ENCODE results near the gene TNIK. TPM values are rescaled to one million over a fixed set of nuclear protein-coding genes. Genes with fewer than 3 reads are reported as not detected.

The TNIK gene
- total RNA-seq, 1 donor from 2014 or later, result 1.5 TPM

DNA sequence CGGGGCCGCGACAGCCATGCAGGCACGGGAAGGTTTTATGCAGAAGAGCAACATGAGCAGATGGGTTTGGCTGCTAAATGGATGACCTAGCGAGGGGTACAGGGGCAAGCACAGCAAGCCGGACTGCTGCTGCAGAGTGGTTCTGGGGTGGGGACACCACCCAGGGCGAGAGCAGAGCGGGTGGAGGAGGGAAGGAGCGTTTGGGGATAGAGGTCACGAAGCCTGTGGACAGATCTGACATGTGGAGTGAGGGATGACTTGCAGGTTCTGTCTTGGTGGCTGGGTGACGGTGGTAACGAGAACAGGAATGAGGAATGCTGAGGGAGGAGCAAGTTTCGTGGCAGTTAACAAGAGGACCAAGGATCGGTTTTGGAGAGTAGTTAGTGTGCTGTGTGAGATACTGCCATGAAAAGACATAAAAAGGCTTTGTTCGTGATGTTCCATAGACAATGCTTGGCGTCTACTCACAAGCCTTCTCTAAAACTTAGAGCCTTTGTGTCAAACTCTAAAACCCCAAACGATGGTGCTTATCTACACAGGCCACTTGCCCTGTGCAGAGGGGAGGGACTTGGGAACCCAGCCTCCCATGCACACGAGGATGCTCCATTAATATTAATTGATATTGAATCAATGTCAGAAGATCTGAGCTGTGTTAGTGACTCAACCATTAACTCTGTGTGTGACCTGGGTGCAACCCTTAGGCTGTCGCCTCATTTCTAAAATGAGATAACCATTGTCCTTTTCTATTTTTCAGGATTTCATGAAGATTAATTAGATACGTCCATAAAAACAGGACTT lies 301.0 kb downstream of the TNIK start:
- Mint-ChIP-seq H3K27ac (ENCODE audit: unreplicated experiment) (no peak overlapping the region), H3K27me3 (ENCODE audit: unreplicated experiment) (peaks cover 7% of the 10 kb centered on the region), H3K36me3 (ENCODE audit: unreplicated experiment) (peaks cover 6% of the 10 kb centered on the region), H3K4me1 (ENCODE audit: low read depth, unreplicated experiment) (peaks cover 9% of the 10 kb centered on the region), H3K4me3 (ENCODE audit: unreplicated experiment) (no peak overlapping the region), H3K9me3 (ENCODE audit: unreplicated experiment) (peaks cover 1% of the 10 kb centered on the region)
- TF ChIP-seq CTCF (IDR thresholded peaks at IDR 0.05; ENCODE audit: partially characterized antibody, unreplicated experiment), result no peak
- no peak for DNase-seq

DNA sequence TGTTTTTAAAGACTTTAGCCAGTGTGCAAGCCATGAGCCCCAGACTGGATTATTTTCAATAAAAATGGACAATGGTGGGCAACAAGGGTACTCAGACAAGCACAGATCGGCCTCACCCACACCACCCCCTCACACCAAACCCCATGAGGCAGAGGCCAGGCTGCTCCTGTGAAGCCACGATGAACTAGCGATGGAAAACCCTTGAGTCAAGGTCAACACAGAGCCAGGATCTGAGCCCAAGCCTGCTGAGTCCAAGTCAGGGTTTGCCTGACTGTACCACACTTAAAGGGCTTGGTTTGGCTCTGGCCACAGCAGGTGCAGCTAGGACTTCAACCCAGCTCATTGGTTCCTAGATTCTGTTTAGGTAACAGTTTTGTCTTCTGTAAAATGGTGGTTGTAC lies 302.2 kb downstream of the TNIK start:
- peaks cover 1% of the 10 kb centered on the region for H3K9me3 Mint-ChIP-seq (ENCODE audit: unreplicated experiment)

DNA sequence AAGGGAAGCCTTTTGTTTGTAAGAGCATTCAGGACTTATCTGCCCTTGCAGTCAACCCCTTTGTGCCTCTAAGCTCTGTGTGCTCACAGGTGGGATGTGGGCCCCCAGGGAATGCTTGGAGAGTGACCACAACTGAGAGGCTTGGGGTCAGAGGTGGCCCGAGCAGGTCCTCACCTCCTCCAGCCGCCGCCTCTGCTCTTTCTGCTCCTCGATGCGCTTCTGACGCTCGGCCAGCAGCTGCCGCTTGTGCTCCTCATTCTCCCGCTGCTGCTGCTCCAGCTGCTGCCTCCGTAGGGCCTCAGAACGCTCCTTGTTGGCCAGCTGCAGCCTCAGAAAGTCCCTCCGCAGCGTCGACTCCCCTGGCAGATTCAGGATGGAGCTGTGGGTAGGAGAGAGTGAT lies 302.9 kb downstream of the TNIK start:
- no peak for TF ChIP-seq CTCF (IDR thresholded peaks at IDR 0.05; ENCODE audit: partially characterized antibody, unreplicated experiment)
- DNase-seq, result no peak
- H3K27me3 Mint-ChIP-seq (ENCODE audit: unreplicated experiment), result peaks cover 9% of the 10 kb centered on the region
- peaks cover 9% of the 10 kb centered on the region for H3K4me1 Mint-ChIP-seq (ENCODE audit: low read depth, unreplicated experiment)
- H3K27ac Mint-ChIP-seq (ENCODE audit: unreplicated experiment), result no peak overlapping the region
- peaks cover 2% of the 10 kb centered on the region for H3K9me3 Mint-ChIP-seq (ENCODE audit: unreplicated experiment)
- peaks cover 6% of the 10 kb centered on the region for H3K36me3 Mint-ChIP-seq (ENCODE audit: unreplicated experiment)
- no peak overlapping the region for H3K4me3 Mint-ChIP-seq (ENCODE audit: unreplicated experiment)

More for the DNA sequence above, 302.2 kb downstream of the TNIK start:
- no peak for DNase-seq
- no peak for TF ChIP-seq CTCF (IDR thresholded peaks at IDR 0.05; ENCODE audit: partially characterized antibody, unreplicated experiment)
- H3K27me3 Mint-ChIP-seq (ENCODE audit: unreplicated experiment), result peaks cover 9% of the 10 kb centered on the region
- no peak overlapping the region for H3K27ac Mint-ChIP-seq (ENCODE audit: unreplicated experiment)
- H3K36me3 Mint-ChIP-seq (ENCODE audit: unreplicated experiment), result peaks cover 6% of the 10 kb centered on the region
- H3K4me1 Mint-ChIP-seq (ENCODE audit: low read depth, unreplicated experiment), result peaks cover 9% of the 10 kb centered on the region
- H3K4me3 Mint-ChIP-seq (ENCODE audit: unreplicated experiment), result no peak overlapping the region

DNA sequence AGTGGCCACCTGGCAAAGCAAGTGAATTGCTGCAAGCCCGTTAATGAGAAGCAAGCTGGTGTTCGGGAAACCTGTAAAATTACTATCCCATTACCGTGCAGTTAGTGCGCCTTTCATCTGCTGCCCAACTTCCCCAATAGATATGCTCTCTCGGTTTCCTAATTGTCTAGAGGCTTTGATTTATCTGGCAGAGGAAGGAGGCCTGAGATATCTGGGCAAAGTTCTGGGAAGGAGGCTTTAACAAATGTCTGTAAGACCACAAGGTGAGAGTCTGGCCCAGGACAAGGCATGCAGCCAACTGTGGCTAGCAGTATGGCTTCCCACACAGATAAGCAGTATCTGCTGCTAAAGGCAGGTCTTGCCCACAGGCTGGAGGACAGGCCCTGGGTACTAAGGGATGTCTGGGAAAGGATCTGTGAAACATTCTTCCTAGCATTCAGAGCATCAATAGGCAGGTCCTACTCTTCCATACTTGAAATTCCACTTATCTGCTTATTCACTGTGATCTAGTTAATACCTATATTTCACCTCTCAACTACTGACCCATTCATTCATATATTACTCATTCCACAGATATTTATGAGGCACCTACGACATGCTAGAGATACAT lies 303.7 kb downstream of the TNIK start:
- Mint-ChIP-seq H3K9me3 (ENCODE audit: unreplicated experiment) (peaks cover 3% of the 10 kb centered on the region), H3K27ac (ENCODE audit: unreplicated experiment) (no peak overlapping the region), H3K4me3 (ENCODE audit: unreplicated experiment) (no peak overlapping the region), H3K27me3 (ENCODE audit: unreplicated experiment) (peaks cover 9% of the 10 kb centered on the region), H3K36me3 (ENCODE audit: unreplicated experiment) (peaks cover 6% of the 10 kb centered on the region), H3K4me1 (ENCODE audit: low read depth, unreplicated experiment) (peaks cover 9% of the 10 kb centered on the region)
- DNase-seq, result no peak
- no peak for TF ChIP-seq CTCF (IDR thresholded peaks at IDR 0.05; ENCODE audit: partially characterized antibody, unreplicated experiment)

GRCh38 chr3:171155122-171155700 lies 305.0 kb downstream of the TNIK start:
- Mint-ChIP-seq H3K27ac (ENCODE audit: unreplicated experiment) (no peak overlapping the region), H3K4me1 (ENCODE audit: low read depth, unreplicated experiment) (peaks cover 9% of the 10 kb centered on the region), H3K27me3 (ENCODE audit: unreplicated experiment) (peaks cover 9% of the 10 kb centered on the region), H3K9me3 (ENCODE audit: unreplicated experiment) (peaks cover 3% of the 10 kb centered on the region), H3K4me3 (ENCODE audit: unreplicated experiment) (no peak overlapping the region), H3K36me3 (ENCODE audit: unreplicated experiment) (peaks cover 6% of the 10 kb centered on the region)
- no peak for TF ChIP-seq CTCF (IDR thresholded peaks at IDR 0.05; ENCODE audit: partially characterized antibody, unreplicated experiment)
- DNase-seq, result no peak

Measured in glutamatergic neuron (in vitro differentiated cells).